ENCODE data around the gene IDH3A.

- TF ChIP-seq CTCF (conservative IDR thresholded peaks at IDR 0.05; ENCODE audit: low read length) = no peak
- TF ChIP-seq EZH2phosphoT487 (IDR thresholded peaks at IDR 0.05; ENCODE audit: borderline replicate concordance, low read depth, low read length) = no peak
These were observed 28.6 kb upstream of the IDH3A start for GRCh38 chr15:78120523-78120922.
